GM04504 (cell line): ENCODE measurements around the gene ZDHHC13.

Experiments used
- DNase-seq: peaks from one replicate; pipeline ENCODE4 v3.0.0-alpha.2; 2012; ENCODE audit warnings: low read depth

ZDHHC13 gene

GRCh38 chr11:19116971-19117759, at the start of gene ZDHHC13:
ZDHHC13 (plus strand) TSS chr11:19117168; CDS start chr11:19117250, 82 bp downstream.
- DNase-seq, result peak; percentile 76

- peak; percentile 69 for DNase-seq
These were observed 45.7 kb upstream of the ZDHHC13 start for GRCh38 chr11:19071255-19071654.

- DNase-seq, result no peak
These were observed 44.5 kb upstream of the ZDHHC13 start for GRCh38 chr11:19072464-19072863.

GRCh38 chr11:19073454-19074415, 43.2 kb upstream of the ZDHHC13 start:
- no peak for DNase-seq

- no peak for DNase-seq
These were observed 41.3 kb upstream of the ZDHHC13 start for GRCh38 chr11:19075636-19076035.

- DNase-seq, result no peak
These were observed 40.0 kb upstream of the ZDHHC13 start for GRCh38 chr11:19076744-19077589.

- no peak for DNase-seq
These were observed 39.0 kb upstream of the ZDHHC13 start for GRCh38 chr11:19077965-19078364.

GRCh38 chr11:19079643-19080440, 37.1 kb upstream of the ZDHHC13 start:
- peak; percentile 95 for DNase-seq

GRCh38 chr11:19080579-19080993, 36.4 kb upstream of the ZDHHC13 start:
- DNase-seq, result peak; percentile 28

GRCh38 chr11:19083166-19083565, 33.8 kb upstream of the ZDHHC13 start:
- no peak for DNase-seq

- DNase-seq, result no peak
These were observed 32.2 kb upstream of the ZDHHC13 start for GRCh38 chr11:19084661-19085315.

- DNase-seq, result peak; percentile 65
These were observed 29.3 kb upstream of the ZDHHC13 start for GRCh38 chr11:19087658-19088057.

GRCh38 chr11:19088791-19089190, 28.2 kb upstream of the ZDHHC13 start:
- no peak for DNase-seq

- DNase-seq, result no peak
These were observed 27.5 kb upstream of the ZDHHC13 start for GRCh38 chr11:19089421-19089820.

GRCh38 chr11:19091366-19091765, 25.6 kb upstream of the ZDHHC13 start:
- no peak for DNase-seq

- DNase-seq, result no peak
These were observed 24.6 kb upstream of the ZDHHC13 start for GRCh38 chr11:19092342-19092741.

GRCh38 chr11:19092850-19093249, 24.1 kb upstream of the ZDHHC13 start:
- DNase-seq, result no peak

GRCh38 chr11:19093976-19094375, 23.0 kb upstream of the ZDHHC13 start:
- no peak for DNase-seq

GRCh38 chr11:19094859-19095258, 22.1 kb upstream of the ZDHHC13 start:
- no peak for DNase-seq

- DNase-seq, result no peak
These were observed 17.9 kb upstream of the ZDHHC13 start for GRCh38 chr11:19099093-19099492.

GRCh38 chr11:19100885-19101284, 16.1 kb upstream of the ZDHHC13 start:
- DNase-seq, result no peak
